Activated T-cell treated with anti-CD3 and anti-CD28 coated beads for 24 hours (primary cell): ENCODE data around the gene KNOP1.

Source experiments
- DNase-seq: peaks from one replicate; pipeline ENCODE4 v3.0.0-alpha.2; 2020; ENCODE audit warnings: low read depth

Gene KNOP1, protein sequence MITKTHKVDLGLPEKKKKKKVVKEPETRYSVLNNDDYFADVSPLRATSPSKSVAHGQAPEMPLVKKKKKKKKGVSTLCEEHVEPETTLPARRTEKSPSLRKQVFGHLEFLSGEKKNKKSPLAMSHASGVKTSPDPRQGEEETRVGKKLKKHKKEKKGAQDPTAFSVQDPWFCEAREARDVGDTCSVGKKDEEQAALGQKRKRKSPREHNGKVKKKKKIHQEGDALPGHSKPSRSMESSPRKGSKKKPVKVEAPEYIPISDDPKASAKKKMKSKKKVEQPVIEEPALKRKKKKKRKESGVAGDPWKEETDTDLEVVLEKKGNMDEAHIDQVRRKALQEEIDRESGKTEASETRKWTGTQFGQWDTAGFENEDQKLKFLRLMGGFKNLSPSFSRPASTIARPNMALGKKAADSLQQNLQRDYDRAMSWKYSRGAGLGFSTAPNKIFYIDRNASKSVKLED

DNA sequence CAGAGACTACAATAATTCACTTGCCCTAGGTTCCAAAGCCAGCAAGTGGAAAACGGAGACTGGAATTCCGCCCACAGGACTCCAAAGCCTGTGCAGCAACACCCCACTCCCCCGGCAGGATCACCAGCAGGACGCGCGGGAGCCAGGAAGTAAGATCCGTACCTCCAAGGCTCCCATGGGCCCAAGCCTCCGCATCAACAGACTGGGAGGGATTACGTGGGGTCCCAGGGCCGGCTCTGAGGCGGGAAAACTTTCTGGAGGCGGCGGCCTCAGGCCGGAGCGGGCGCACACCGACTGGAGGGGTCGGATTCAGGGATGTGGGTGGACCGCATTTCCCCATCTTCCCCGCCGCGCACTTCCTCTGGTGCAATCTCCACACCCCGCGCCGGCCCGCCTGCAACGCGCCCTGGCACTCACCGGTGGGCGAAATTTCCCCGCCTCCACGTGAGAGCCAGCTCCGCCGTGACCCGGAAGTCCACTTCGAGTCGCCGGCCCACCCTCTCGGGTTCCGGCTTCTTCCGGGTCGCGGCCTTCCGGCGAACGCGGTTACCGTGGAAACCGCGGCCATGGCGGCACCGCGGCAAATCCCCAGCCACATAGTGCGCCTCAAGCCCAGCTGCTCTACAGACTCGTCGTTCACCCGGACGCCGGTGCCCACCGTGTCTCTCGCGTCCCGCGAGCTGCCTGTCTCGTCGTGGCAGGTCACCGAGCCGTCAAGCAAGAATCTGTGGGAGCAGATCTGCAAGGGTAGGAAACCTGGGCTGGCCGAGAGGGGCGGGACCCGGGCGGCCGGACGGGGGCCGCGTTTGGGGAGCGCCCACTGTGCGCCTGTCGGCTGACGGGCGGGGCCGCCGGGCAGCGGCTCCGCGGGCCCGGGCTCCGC is at the start of gene KNOP1, which contains the start of gene IQCK:
KNOP1 (minus strand) TSS at position 487 of the 883 bp plus-strand sequence. CDS start 3,192 bp downstream, outside the sequence.
IQCK (plus strand) TSS at position 531 of the 883 bp plus-strand sequence; CDS start at position 567, 36 bp downstream.
- DNase-seq, result peak; percentile 88

DNA sequence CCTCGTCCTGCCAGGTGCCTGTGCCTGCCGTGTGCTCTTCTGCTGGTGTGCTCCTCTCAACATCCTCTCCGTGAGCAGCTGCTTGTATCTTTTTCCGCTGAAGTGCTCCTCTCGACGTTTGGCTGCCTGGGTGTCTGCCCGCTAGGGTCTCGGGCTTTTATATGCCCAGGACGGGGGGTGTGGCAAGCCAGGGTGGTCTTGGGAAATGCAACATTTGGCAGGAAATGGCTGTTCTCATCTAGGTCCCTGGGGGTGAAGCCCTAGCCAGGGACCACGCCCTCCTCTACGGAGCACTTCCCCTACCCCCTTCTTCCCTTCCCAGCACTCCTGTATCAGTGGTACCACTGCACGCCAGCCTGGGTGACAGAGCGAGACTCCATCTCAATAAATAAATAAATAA is 49.5 kb upstream of the KNOP1 start:
- no peak for DNase-seq

DNA sequence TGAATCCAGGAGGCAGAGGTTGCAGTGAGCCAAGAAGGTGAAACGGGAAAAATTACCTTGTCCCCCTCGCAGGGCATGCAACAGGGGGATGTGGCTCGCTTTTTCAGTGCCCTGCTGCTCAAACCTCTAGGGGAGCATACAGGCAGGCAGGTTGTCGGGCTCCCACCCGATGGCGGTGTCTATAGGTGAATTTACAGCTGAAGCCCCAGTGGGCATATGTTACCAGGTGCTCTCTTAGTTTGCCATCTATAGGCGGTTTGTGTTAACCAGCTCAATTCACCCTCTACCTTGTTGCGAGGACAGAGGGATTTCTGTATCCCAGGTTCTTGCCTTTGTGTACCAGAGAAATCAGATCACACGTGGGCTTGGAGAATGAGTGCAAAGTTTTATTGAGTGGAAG is 49.0 kb upstream of the KNOP1 start:
- DNase-seq, result no peak

DNA sequence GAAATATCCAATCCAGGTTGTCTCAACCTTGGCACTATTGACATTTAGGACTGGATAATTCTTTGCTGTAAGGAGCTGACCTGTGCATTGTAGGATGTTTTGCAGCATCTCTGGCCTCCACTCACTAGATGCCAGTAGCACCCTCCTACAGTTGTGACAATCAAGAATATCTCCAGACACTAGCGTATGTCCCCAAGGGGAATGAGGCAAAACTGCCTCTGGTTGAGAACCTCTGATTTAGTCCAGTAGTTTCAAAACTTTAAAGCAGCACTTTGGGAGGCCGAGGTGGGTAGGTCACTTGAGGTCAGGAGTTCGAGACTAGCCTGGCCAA is 48.5 kb upstream of the KNOP1 start:
- no peak for DNase-seq

DNA sequence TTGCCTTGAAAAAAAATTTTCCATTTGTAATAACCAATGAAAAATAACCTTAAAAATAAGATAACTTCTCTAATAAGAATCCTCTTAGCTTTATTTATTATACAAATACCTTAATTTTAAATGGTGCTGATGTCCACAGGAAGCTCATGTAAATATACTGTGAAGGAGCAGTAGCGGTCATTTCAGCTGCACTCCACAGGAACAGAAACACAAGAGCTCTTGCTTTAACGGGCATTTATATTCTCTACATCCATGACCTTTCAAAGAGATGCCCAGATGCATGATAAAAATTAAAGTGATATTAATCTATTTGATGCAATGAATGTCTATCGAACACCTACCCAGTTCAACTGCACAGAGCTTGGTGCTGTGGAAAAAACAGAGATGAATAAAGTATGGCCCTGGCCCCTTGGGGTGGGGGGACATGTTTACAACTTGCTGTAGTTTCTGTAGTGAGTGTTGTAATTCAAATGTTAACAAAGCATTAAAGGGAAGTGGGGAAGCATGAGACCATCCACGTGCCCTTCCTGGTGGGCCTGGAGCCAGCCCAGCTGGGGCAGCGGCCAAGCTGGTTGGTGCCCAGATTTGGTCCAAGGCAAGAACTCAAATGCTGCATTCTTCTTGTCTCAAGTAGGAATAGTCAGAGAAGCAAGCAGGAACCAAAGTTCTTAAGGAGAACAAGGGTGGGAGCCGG is 48.0 kb upstream of the KNOP1 start:
- DNase-seq, result no peak

DNA sequence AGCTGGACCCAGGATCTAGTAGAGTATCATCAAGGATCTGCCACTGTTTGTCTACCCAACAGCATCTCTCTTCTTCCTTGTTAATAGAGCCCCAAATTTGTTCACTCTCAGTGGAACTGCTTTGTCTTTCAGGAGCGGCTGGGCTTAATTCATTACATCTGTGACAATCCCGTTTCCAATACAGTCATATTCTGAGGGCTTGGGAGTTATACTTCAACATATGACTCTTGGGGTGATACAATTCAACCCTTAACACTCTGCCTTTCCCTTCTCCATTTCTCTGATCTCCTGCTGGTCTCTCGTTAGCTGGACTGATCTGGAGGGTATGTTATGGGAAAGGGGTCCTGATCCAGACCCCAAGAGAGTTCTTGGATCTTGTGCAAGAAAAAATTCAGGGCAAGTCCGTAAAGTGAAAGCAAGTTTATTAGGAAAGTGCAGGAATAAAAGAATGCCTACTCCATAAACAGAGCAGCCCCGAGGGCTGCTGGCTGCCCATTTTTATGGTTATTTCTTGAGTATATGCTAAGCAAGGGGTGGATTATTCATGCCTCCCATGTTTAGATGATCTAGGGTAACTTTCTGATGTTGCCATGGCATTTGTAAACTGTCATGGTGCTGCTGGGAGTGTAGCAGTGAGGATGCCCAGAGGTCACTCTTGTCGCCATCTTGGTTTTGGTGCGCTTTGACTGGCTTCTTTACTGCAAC is 42.5 kb upstream of the KNOP1 start:
- no peak for DNase-seq

DNA sequence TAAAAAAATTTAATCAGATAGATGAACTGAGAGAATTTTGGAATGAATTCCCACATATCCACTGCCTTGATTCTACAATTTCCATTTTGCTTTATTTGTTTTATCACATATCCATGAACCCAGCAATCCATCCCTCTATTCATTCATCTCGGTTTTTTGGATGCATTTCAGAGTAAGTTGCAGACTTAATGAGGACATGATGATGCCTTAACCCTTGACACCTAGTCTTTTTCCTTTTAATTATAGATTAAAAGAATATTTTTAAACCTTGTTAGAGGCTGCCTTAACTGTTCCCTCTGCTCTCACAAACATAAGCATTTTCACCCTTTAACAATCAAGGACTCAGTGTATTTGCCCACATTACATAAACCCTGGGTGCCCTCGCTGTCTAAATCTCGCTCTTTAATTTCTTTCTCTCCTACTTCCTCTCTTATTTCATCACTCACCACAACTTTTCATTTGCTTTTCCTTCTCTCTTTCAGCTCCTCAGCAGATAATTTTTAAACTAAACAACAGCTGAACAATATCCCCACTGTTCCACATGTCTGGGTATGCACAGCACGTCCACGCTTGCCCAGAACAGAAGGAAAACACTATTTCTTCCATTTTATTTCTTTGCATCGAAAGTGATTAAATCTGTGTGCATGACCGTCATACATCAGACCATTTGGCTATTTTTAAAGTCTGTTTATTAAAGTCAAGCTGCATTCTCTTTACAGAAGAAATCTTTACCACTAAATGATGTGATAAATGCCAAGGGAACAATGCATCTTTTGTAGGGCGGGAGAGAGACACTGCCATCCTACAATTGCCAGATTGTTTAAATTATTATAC is 40.0 kb upstream of the KNOP1 start:
- DNase-seq, result no peak

DNA sequence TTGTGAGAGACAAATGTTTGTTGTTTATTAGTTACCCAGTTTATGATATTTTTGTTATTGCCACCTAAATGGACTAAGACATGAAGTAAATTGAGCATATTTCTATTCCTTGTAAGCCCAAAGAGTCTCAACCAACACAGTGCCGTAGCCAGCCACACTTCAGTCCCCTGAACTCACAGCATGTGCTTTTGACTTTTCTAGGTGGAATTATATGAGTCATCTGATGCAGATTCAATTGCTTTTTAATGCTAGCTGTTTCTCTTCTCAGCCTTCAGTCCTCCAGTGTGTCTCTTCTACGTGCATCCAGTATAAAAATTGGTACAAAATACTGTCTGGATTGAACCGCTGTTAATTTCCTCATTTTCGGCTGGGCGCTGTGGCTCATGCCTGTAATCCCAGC is 39.0 kb upstream of the KNOP1 start:
- no peak for DNase-seq

DNA sequence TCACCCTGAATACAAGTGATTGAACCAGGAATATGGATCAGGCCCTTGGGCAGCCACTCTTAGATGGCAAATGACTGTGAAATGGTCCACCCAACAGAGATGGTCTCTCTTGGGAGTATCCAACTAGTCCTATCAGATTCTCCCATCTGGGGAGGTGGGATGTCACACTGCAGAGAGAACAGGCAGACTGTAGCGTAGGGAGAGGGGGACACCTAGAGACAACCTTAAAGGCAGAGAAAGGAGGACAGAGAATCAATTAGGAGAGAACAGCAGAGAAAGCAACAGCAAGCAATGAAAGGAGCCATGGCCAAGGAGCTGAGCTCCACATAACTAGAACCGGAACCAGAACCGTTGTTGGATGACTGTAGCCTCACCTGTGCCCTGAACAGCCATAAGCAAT is 37.2 kb upstream of the KNOP1 start:
- no peak for DNase-seq

DNA sequence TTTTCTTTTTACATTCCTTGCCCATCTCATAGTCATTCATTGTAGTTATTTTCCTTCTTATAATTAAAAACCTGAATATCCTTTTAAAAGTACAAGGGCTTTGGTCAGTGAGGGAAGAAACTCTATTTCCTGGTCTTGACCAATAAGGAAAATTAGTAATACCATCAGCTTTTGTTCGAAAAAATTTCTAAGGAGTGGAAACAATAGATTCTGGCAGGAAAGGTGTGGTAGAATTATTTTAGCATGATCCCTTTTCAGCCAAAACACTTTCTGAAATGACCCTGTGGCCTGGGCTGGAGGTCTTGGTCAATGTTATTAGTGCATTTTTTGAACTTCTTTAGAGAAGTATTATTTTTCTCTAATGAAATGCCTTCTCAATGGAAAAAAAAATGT is 36.6 kb upstream of the KNOP1 start:
- no peak for DNase-seq

DNA sequence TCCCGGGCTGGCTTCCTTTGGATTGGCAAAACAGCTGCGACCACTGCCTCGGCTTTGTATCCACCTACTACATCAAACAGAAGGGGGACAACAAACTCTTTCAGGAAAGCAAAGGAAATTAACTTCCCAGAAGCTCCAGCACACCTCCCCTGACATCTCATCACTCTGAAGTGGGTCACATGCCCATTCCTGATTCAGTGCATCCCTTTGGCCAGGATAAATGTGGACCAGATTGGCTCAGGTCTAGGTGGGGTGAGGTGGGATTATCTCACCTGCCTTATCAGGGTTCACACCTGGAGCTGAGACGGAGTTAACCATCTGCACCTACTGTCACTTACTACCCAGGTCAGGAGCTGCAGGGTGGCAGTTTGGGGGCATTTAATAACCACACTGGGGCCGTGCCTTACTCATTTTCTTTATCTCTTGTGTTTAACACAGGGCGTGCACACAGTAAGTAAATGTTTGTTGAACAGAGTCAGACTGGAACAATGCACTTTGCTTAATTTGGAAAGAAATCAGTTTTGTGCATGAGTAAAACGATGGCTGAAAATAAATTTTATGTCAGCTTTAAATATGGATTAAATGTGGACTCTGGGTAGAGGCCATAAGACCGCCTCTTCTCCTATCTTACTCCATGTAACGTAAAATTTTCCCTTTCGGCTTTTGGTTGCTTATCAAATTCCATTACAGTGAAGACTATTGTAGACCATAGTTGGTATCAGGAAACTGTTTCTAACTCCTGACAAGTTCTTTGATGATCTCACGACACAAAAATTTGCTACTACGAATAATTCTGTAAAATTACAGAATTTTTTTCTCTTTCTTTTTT is 36.0 kb upstream of the KNOP1 start:
- DNase-seq, result no peak

DNA sequence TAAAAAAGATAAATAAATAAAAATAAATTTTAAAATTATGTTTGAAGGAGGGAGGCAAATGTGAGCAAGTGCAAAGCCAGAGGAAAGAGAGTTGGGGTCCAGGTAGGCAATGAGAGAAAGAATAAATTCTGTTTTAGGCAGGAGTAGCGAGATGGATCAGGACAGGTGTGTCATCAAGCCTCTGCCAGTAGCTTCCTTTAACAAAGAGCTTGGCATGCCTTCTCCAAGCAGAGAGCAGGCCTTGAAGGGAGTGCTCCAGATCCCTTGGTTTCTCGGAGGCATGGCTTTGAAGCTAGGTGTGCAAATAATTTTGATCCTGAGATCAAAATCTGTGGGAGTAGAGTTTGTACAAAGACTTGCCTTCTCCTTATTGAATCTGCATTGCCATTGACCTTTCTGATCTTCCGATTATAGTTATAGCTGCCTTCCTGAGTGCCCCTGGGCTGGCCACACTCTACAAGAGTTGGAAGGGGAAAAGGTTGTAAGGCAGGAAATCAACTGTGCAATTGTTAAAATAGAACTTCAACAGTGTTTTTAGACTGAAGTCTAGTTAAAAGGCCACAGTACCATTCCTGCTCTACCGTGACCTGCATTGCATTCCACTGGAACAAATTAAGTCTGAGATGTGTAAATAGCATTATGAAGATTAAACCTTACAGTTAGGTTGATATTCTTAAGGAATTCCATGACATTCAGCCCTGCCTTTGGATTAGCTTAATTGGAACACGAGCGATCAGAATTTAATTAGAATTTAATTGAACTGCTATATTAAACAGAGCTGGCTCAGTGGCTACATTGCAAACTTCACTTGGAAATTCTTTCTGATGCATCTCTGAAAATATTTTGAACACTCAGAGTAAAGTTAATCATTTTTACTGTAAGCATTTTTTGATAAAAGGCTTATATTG is 33.7 kb upstream of the KNOP1 start:
- DNase-seq, result no peak

DNA sequence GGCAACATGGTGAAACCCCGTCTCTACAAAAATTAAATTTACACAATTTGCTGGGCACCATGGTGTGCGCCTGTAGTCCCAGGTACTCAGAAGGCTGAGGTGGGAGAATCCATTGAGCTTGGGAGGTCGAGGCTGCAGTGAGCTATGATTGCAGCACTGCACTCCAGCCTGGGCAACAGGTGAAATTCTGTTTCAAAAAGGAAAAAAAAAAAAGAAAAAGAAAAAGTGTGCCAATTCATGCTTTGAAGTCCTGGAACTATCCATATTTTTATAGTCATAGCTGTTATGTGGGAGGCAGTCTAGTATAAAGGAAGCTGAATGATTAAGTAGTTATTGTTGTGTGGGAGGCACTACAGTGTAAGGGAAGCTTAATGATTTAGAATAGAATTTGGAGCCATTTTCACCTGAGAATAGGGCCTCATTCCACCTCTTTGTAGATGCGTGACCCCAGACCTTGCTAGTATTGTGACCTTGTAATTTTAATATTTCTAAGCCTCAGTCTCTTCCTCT is 31.6 kb upstream of the KNOP1 start:
- no peak for DNase-seq

DNA sequence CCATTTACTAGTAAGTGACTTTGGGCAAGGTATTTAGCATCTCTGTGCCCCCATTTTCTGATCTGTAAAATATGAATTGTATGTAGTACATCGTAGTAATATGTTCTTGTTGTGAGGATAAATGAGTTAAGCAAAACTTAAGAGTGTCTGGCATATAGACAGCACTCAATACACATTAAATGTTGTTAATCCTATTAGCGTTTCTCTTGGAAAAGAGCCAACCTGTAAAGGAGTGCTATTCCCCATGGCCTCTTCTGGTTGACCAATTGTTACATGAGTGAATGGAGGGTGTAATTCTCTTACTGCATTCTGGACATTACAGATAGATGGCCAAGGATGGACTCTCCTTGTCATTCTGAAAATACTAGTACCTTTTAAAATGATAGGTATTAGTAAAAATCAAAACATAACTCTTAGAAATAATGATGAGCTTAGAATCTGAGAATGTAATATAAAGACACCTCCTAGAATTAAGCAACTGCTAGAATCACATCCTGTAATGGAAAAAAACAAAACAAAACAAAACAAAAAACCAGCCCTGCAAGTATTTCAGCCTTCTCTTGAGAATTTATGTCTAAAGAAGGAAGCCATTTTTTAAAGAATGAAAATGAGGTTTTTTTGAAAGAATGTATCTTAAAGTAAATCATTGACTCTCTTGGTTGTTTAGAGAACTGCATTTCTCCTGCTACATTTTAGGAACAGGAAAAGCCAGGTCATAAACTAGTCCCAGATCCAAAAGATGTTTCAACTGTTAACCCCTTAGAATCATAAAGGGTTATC is 30.6 kb upstream of the KNOP1 start:
- DNase-seq, result no peak

DNA sequence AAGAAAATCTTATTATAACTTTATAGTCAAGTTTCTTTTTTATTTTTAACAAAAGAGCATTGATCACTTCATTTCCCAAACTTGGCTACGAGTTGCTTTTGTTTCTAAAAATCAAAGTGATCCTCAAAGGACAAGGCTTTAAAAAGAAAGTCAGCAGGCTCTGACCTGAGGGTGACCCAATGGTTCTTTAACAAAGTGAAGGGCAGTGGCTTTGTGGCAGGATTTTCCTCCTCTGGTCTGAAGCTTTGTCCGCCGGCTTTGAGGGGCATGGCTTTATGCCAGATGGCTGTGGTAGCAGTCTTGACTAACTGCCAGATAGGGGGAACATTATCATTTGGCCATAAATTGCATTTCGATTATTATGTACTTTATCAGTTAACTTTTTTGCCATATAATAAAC is 28.5 kb upstream of the KNOP1 start:
- DNase-seq, result no peak

DNA sequence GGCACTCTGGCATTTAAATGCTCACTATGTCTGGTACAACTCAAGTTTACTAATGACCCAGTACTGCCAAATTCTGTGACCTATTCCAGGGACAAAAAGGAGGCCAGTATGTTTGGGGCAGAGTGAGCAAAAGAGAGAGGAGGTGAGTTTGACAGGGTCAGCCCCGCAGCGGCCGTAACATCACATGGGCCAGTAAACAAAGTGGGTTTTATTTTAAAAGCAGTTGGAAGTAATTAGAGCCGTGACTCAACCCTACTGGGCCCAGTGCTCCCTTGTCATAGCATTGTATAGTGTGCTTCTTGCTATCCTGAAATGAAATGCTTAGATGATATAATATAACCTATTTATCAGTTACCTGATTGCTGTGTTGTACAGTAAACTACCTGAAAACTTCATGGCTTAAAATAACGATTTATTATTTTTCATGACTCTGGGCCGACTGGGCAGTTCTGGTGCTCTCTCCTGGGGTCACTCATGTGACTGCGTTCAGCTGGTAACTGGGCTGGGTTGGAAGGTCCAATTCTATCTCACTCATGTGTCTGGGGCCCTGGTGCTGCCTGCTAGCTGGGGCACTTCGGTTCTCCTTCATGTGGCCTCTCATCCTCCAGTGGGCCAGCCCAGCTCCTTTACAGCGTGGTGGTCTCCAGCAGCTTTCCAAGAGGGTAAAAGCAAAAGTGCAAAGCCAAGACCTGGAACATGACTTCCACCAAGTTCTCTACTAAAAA is 27.4 kb upstream of the KNOP1 start:
- no peak for DNase-seq

DNA sequence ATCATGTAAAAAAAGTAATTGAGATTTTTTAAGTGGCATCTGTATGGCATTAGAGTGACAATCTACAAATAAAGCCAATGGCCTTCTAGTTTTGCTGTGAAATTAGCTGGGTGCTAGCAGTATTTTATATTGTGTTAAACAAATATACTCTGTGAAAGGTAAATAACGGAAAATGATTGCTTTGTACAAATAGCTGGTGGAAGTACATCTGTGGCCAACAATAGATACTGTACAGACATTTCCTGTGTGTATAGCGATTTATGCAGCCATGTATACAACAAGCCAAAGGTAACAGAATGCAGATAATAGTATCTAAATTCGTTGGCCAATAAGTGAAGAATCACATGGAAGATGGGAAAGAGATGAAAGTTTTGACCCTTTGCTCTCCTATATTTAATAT is 26.6 kb upstream of the KNOP1 start:
- no peak for DNase-seq
